H1 (cell line): ENCODE results near the gene E2F1. TPM values are rescaled to one million over a fixed set of nuclear protein-coding genes. Genes with fewer than 3 reads are reported as not detected.

Experiments
- CREB1 ChIP-seq: IDR thresholded peaks from 2 replicates; pipeline ENCODE4 v1.6.1; 2012; ENCODE audit warnings: inconsistent platforms
- MAFK ChIP-seq: IDR thresholded peaks from 2 replicates; pipeline ENCODE4 v1.6.1; 2012; ENCODE audit warnings: low read depth, mild to moderate bottlenecking, improper control_type of control experiment, low read length
- RAD21 ChIP-seq, 2 experiments: IDR thresholded peaks in 1 of 2; conservative IDR thresholded peaks in 1 of 2; 2 replicates each; pipeline ENCODE4 v1.6.1; 2011; ENCODE audit warnings: low read depth in 2 of 2, low read length in 2 of 2, improper control_type of control experiment in 1 of 2, inconsistent platforms in 1 of 2, mild to moderate bottlenecking in 1 of 2, moderate library complexity in 1 of 2
- SRF ChIP-seq: IDR thresholded peaks from 2 replicates; pipeline ENCODE4 v1.6.1; 2011; ENCODE audit warnings: mild to moderate bottlenecking, low read depth, low read length, moderate library complexity
- TBP ChIP-seq: IDR thresholded peaks from 2 replicates; pipeline ENCODE4 v1.6.1; 2011; ENCODE audit warnings: low read depth, low read length, improper control_type of control experiment
- ZNF274 ChIP-seq: IDR thresholded peaks from 2 replicates; pipeline ENCODE4 v1.7.0; 2012; ENCODE audit warnings: low read length, borderline replicate concordance; ENCODE audit errors: extremely low read depth
- polyA plus RNA-seq, 7 experiments: library from polyadenylated mRNA; depleted of rRNA in 3 of 7; stranded (reverse) in 5 of 7; unstranded in 2 of 7; fragments of >200 nt in 5 of 7; fragments of 200-250 nt in 2 of 7; gene quantifications; 1 replicate in 5 of 7; 2 replicates in 1 of 7; 4 replicates in 1 of 7; pipeline versions ENCODE4 v1.2.1 to v1.2.3, GENCODE V29; 2011 to 2013; ENCODE audit warnings: missing spikeins in 2 of 7, mixed read lengths in 2 of 7
- total RNA-seq: library from RNA; stranded (reverse); fragmentation: NEBNext Ultra II Directional; extraction: Animal tissue kit (Norgen Biotek cat#: 25700); gene quantifications from 2 replicates; pipeline ENCODE4 v1.2.1, GENCODE V29; 2021
- TF ChIP-seq, protein P1 (sequence below): fragments of 300-600 bp; sonication (generic); IDR thresholded peaks from 2 replicates; pipeline ENCODE4 v1.7.1; 2012; ENCODE audit warnings: low read length, moderate library complexity, mild to moderate bottlenecking, inconsistent platforms; ENCODE audit not compliant: insufficient replicate concordance

Gene E2F1
- total and polyA plus RNA-seq, 2 of the 8 experiments (the other 6 are each of a cell fraction or from before 2014, with no cell fraction given), result 33.4 to 35.8 TPM

GRCh38 chr20:33645072-33645358, 41.2 kb downstream of the E2F1 start (continued):
- TF ChIP-seq, protein P1, sequence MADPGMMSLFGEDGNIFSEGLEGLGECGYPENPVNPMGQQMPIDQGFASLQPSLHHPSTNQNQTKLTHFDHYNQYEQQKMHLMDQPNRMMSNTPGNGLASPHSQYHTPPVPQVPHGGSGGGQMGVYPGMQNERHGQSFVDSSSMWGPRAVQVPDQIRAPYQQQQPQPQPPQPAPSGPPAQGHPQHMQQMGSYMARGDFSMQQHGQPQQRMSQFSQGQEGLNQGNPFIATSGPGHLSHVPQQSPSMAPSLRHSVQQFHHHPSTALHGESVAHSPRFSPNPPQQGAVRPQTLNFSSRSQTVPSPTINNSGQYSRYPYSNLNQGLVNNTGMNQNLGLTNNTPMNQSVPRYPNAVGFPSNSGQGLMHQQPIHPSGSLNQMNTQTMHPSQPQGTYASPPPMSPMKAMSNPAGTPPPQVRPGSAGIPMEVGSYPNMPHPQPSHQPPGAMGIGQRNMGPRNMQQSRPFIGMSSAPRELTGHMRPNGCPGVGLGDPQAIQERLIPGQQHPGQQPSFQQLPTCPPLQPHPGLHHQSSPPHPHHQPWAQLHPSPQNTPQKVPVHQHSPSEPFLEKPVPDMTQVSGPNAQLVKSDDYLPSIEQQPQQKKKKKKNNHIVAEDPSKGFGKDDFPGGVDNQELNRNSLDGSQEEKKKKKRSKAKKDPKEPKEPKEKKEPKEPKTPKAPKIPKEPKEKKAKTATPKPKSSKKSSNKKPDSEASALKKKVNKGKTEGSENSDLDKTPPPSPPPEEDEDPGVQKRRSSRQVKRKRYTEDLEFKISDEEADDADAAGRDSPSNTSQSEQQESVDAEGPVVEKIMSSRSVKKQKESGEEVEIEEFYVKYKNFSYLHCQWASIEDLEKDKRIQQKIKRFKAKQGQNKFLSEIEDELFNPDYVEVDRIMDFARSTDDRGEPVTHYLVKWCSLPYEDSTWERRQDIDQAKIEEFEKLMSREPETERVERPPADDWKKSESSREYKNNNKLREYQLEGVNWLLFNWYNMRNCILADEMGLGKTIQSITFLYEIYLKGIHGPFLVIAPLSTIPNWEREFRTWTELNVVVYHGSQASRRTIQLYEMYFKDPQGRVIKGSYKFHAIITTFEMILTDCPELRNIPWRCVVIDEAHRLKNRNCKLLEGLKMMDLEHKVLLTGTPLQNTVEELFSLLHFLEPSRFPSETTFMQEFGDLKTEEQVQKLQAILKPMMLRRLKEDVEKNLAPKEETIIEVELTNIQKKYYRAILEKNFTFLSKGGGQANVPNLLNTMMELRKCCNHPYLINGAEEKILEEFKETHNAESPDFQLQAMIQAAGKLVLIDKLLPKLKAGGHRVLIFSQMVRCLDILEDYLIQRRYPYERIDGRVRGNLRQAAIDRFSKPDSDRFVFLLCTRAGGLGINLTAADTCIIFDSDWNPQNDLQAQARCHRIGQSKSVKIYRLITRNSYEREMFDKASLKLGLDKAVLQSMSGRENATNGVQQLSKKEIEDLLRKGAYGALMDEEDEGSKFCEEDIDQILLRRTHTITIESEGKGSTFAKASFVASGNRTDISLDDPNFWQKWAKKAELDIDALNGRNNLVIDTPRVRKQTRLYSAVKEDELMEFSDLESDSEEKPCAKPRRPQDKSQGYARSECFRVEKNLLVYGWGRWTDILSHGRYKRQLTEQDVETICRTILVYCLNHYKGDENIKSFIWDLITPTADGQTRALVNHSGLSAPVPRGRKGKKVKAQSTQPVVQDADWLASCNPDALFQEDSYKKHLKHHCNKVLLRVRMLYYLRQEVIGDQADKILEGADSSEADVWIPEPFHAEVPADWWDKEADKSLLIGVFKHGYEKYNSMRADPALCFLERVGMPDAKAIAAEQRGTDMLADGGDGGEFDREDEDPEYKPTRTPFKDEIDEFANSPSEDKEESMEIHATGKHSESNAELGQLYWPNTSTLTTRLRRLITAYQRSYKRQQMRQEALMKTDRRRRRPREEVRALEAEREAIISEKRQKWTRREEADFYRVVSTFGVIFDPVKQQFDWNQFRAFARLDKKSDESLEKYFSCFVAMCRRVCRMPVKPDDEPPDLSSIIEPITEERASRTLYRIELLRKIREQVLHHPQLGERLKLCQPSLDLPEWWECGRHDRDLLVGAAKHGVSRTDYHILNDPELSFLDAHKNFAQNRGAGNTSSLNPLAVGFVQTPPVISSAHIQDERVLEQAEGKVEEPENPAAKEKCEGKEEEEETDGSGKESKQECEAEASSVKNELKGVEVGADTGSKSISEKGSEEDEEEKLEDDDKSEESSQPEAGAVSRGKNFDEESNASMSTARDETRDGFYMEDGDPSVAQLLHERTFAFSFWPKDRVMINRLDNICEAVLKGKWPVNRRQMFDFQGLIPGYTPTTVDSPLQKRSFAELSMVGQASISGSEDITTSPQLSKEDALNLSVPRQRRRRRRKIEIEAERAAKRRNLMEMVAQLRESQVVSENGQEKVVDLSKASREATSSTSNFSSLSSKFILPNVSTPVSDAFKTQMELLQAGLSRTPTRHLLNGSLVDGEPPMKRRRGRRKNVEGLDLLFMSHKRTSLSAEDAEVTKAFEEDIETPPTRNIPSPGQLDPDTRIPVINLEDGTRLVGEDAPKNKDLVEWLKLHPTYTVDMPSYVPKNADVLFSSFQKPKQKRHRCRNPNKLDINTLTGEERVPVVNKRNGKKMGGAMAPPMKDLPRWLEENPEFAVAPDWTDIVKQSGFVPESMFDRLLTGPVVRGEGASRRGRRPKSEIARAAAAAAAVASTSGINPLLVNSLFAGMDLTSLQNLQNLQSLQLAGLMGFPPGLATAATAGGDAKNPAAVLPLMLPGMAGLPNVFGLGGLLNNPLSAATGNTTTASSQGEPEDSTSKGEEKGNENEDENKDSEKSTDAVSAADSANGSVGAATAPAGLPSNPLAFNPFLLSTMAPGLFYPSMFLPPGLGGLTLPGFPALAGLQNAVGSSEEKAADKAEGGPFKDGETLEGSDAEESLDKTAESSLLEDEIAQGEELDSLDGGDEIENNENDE, result no peak
- TF ChIP-seq ZNF274, result no peak
- TF ChIP-seq MAFK, result no peak
- no peak for TF ChIP-seq RAD21 (IDR thresholded peaks at IDR 0.05 in 1 of 2, conservative IDR thresholded peaks at IDR 0.05 in 1 of 2; ENCODE audit: low read depth in 2 of 2, low read length in 2 of 2)
- TF ChIP-seq TBP, result no peak
- no peak for TF ChIP-seq CREB1
- TF ChIP-seq SRF, result no peak
- TF ChIP-seq, all 59 proteins: peak for 0
